Measurements from ENCODE around the gene PLA2G4B.
A peak's percentile ranks its signal among the peaks of the same experiment; 100 is the strongest.
"Not testable (repeated sequence)": the region's sequence is repeated elsewhere in the genome, so short reads cannot be mapped to it uniquely, and the experiment has no call there.

PLA2G4B gene

DNA sequence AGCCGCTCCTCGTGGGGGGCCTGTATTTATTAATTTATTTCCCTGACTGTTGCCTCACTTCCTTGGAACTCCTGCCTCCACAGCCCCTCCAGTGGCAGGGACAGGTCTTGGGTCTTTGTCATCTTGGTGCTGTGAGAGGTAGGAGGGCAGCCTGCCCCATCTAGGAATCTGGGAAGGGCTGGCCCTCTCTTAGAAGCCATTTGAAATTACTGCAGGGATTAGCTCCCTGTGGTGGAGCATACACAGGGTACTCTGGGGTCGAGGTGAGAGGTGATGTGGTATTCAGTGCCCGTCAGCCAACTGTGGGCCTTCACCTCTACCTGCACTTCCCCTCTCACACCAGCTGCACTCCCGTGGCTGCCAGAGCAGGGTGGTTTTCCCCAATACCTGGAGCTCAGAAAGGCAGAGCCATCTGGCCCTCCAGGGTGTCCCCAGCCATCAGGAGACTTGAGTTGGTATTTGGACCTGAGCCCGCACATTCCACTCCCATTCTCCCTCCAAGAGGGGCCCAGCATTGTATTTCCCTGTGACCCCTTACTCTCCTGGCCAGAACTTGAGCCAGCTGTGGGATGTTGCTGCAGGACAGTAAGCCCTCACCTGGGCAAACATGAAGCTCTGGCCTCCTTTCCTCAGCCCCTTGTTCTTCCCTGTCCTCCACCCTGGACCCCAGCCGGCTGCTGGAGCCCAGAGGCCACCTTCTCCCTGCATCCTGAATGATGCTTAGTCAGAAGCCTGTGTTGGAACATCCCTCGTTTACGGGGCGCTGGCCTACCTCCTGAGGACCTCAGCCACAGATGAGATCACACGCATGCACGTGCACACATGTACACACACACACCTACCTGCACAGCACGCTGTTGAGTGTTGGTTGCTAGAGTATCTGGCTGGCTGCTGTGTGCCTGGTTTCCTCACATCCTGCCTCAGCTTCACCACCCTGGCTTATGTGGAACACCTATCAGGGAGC, 12.8 kb upstream of the PLA2G4B start:
- H3K4me3 ChIP-seq (replicated peaks; ENCODE audit: low read depth, low read length): no peak overlapping the region
- no peak for DNase-seq (ENCODE audit: extremely low read depth, low read depth)
- TF ChIP-seq CTCF (IDR thresholded peaks at IDR 0.05; ENCODE audit: low read depth, low read length, missing control alignments): no peak

- DNase-seq (ENCODE audit: extremely low read depth, low read depth): no peak
- peak overlapping the region; percentile 83 for H3K4me3 ChIP-seq (replicated peaks; ENCODE audit: low read depth, low read length)
- TF ChIP-seq CTCF (IDR thresholded peaks at IDR 0.05; ENCODE audit: low read depth, low read length, missing control alignments): no peak
Observed at GRCh38 chr15:41827290-41827879, 11.3 kb upstream of the PLA2G4B start.

- H3K4me3 ChIP-seq (replicated peaks; ENCODE audit: low read depth, low read length): peak within 1 kb of the TSS; percentile 83
- peak; percentile 43 for DNase-seq (ENCODE audit: extremely low read depth, low read depth)
- TF ChIP-seq CTCF (IDR thresholded peaks at IDR 0.05; ENCODE audit: low read depth, low read length, missing control alignments): no peak
Observed at GRCh38 chr15:41827880-41828806, 10.5 kb upstream of the PLA2G4B start, which contains the start of gene JMJD7. Gene JMJD7 (plus strand): TSS chr15:41828092. CDS start chr15:41828125, 33 bp downstream.

DNA sequence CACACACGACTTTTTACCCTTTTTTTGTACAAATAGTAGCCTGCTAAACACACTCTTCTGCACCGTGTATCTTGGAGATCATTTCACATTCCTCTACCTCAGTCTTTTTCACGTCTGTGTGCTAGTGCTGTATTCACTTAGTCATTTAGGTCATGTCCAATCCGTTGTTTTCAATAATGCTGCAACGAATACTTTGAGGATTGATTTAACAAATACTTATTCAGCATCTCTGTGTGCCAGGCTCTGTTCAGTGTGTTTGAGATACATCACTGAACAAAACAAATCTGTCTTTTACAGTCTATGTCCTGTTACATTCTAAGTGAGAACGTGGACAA, 9.9 kb upstream of the PLA2G4B start:
- TF ChIP-seq CTCF (IDR thresholded peaks at IDR 0.05; ENCODE audit: low read depth, low read length, missing control alignments): no peak
- no peak for DNase-seq (ENCODE audit: extremely low read depth, low read depth)
- peak overlapping the region; percentile 83 for H3K4me3 ChIP-seq (replicated peaks; ENCODE audit: low read depth, low read length)

- no peak for TF ChIP-seq CTCF (IDR thresholded peaks at IDR 0.05; ENCODE audit: low read depth, low read length, missing control alignments)
- DNase-seq (ENCODE audit: extremely low read depth, low read depth): no peak
- H3K4me3 ChIP-seq (replicated peaks; ENCODE audit: low read depth, low read length): no peak overlapping the region
Observed at GRCh38 chr15:41829959-41830646, 8.5 kb upstream of the PLA2G4B start.

DNA sequence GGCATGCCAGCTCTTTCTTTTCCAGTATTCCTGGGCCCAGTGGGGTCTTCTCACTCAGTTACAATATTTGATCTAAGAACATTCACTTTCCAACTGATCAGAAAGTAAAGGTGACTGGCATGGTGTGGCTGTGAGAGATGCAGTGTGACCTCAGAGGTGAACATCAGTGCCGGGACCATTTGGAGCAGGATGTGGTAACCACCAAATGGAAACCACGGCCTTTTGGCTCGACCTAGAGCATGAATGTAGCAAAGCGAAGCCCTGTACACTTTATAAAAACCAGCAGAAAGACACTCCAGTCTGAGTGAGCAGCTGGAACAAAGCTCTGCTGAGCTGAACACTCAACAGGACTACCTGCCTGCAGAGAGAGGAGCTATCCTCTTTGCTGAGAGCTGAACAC, 7.4 kb upstream of the PLA2G4B start:
- H3K4me3 ChIP-seq (replicated peaks; ENCODE audit: low read depth, low read length); DNase-seq (ENCODE audit: extremely low read depth, low read depth): not testable (repeated sequence)
